Upper lobe of left lung (tissue), 4 donors: ENCODE results near the gene MBP.

Experiments used
- POLR2A ChIP-seq, 4 donors: fragments of 450-650 bp; IDR thresholded peaks; one replicate each; pipeline ENCODE4 v1.5.1; 2016 to 2017; ENCODE audit warnings: antibody characterized with exemption in 4 of 4, mild to moderate bottlenecking in 2 of 4
- POLR2AphosphoS5 ChIP-seq, 2 donors: sonication (generic); formaldehyde crosslinking; IDR thresholded peaks; one replicate each; pipeline ENCODE4 v1.5.1; 2017; ENCODE audit warnings: antibody characterized with exemption in 2 of 2

GRCh38 chr18:77074431-77074830, 58.2 kb downstream of the MBP start:
- TF ChIP-seq POLR2A (IDR thresholded peaks at IDR 0.05): no peak
- TF ChIP-seq POLR2AphosphoS5 (IDR thresholded peaks at IDR 0.05): no peak
